PFSK-1 (cell line): ENCODE data around the gene USP32.

Source experiments
- POLR2AphosphoS5 ChIP-seq: IDR thresholded peaks from 2 replicates; pipeline ENCODE4 v1.6.1; 2012; ENCODE audit warnings: low read depth, mild to moderate bottlenecking, control low read depth, low read length, moderate library complexity
- SIN3A ChIP-seq: IDR thresholded peaks from 2 replicates; pipeline ENCODE4 v1.6.1; 2012; ENCODE audit warnings: mild to moderate bottlenecking, low read length, moderate library complexity, borderline replicate concordance; ENCODE audit not compliant: insufficient read depth

DNA sequence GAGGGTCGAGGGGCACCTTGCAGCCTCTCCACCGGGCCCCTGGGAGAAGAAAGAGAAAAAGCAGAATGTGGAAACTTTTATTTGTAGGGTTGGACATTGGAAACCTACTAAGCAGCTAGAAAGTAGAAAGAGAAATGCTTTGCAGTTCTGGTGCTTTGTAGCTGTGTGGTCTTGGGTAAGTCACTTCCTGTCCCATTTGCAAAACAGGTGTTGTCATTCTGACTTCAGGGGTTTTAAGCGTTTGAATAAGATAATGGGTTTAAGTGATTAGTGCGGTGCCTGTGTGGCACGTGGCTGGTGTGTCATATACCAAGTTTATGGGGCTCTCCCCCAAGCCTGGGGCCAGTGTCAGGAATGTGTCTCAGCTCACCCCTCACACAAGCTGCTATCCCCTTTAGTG, 240.6 kb downstream of the USP32 start:
- TF ChIP-seq POLR2AphosphoS5 (no peak), SIN3A (no peak)
